ENCODE data around the gene KRT86.

Gene KRT86

GRCh38 chr12:52274521-52275120 lies at the start of gene KRT86:
TSS of gene KRT86 (plus strand) at chr12:52274645. CDS start at chr12:52301917, 27,272 bp downstream.
- no peak for DNase-seq

- no peak for DNase-seq
These were observed 48.7 kb upstream of the KRT86 start for GRCh38 chr12:52225752-52226151.

- no peak for DNase-seq
These were observed 48.0 kb upstream of the KRT86 start for GRCh38 chr12:52226446-52226845.

GRCh38 chr12:52227606-52228166 lies 46.8 kb upstream of the KRT86 start:
- no peak for DNase-seq

- DNase-seq: peak; percentile 73
These were observed 46.1 kb upstream of the KRT86 start for GRCh38 chr12:52228366-52228765.

GRCh38 chr12:52228931-52229330 lies 45.5 kb upstream of the KRT86 start:
- DNase-seq: no peak

- no peak for DNase-seq
These were observed 44.6 kb upstream of the KRT86 start for GRCh38 chr12:52229836-52230343.

- DNase-seq: no peak
These were observed 43.8 kb upstream of the KRT86 start for GRCh38 chr12:52230364-52231281.

- DNase-seq: no peak
These were observed 42.9 kb upstream of the KRT86 start for GRCh38 chr12:52231305-52232202.

GRCh38 chr12:52232203-52232673 lies 42.2 kb upstream of the KRT86 start:
- no peak for DNase-seq

- no peak for DNase-seq
These were observed 41.6 kb upstream of the KRT86 start, which contains the start of gene KRT7 for GRCh38 chr12:52232674-52233461. TSS of gene KRT7 (plus strand) at chr12:52233243. CDS start at chr12:52233297, 54 bp downstream.

GRCh38 chr12:52233462-52234207 lies 40.8 kb upstream of the KRT86 start:
- DNase-seq: no peak

- DNase-seq: no peak
These were observed 40.1 kb upstream of the KRT86 start for GRCh38 chr12:52234223-52234810.

- DNase-seq: no peak
These were observed 39.3 kb upstream of the KRT86 start for GRCh38 chr12:52235001-52235764.

GRCh38 chr12:52235822-52236361 lies 38.6 kb upstream of the KRT86 start:
- DNase-seq: peak; percentile 98

GRCh38 chr12:52236386-52237050 lies 37.9 kb upstream of the KRT86 start:
- no peak for DNase-seq

- DNase-seq: no peak
These were observed 36.1 kb upstream of the KRT86 start for GRCh38 chr12:52238207-52238840.

All from NCI-H146 (cell line).